ENCODE results near the gene COMTD1.
A peak's percentile ranks its signal among the peaks of the same experiment; 100 is the strongest.
"Not testable (repeated sequence)": the region's sequence is repeated elsewhere in the genome, so short reads cannot be mapped to it uniquely, and the experiment has no call there.

COMTD1 gene

GRCh38 chr10:75236178-75236825 lies 545 bp upstream of the COMTD1 start:
- H3K4me1 Mint-ChIP-seq, result peaks cover 11 to 15% of the 10 kb centered on the region in 2 donors
- no peaks in the 10 kb centered on the region for H3K9me3 Mint-ChIP-seq
- no peaks in the 10 kb centered on the region for H3K27me3 Mint-ChIP-seq
- DNase-seq, result no peak
- H3K27ac Mint-ChIP-seq, result peak overlapping the region; percentile 91
- H3K36me3 Mint-ChIP-seq, result peaks cover 16 to 21% of the 10 kb centered on the region in 2 donors
- peak overlapping the region; percentile 79 to 89 for H3K4me3 Mint-ChIP-seq
- ATAC-seq (replicated peaks), result no peak

- Mint-ChIP-seq H3K4me1 (peaks cover 14 to 26% of the 10 kb centered on the region in 2 donors), H3K27ac (no peak overlapping the region), H3K9me3 (no peaks in the 10 kb centered on the region), H3K36me3 (peaks cover 25 to 29% of the 10 kb centered on the region in 2 donors), H3K4me3 (peak overlapping the region; percentile 85 to 89), H3K27me3 (no peaks in the 10 kb centered on the region)
- ATAC-seq (replicated peaks) (peak; percentile 1 to 11), DNase-seq (no peak)
Measured at GRCh38 chr10:75234683-75235374, 928 bp downstream of the COMTD1 start.

- ATAC-seq (replicated peaks) (peak; percentile 67 to 81), DNase-seq (peak; percentile 93)
- Mint-ChIP-seq H3K36me3 (peaks cover 26 to 31% of the 10 kb centered on the region in 2 donors), H3K4me1 (peaks cover 14 to 28% of the 10 kb centered on the region in 2 donors), H3K27me3 (no peaks in the 10 kb centered on the region), H3K9me3 (no peaks in the 10 kb centered on the region), H3K27ac (peak overlapping the region; percentile 84), H3K4me3 (peak overlapping the region; percentile 85 to 89)
Measured at GRCh38 chr10:75234017-75234682, 1.6 kb downstream of the COMTD1 start.

GRCh38 chr10:75233444-75234016 lies 2.2 kb downstream of the COMTD1 start:
- Mint-ChIP-seq H3K36me3 (peaks cover 31 to 35% of the 10 kb centered on the region in 2 donors), H3K4me1 (peaks cover 17 to 35% of the 10 kb centered on the region in 2 donors), H3K9me3 (no peaks in the 10 kb centered on the region), H3K27ac (peak overlapping the region; percentile 82), H3K27me3 (no peaks in the 10 kb centered on the region), H3K4me3 (peak overlapping the region; percentile 85 to 89)
- DNase-seq (no peak), ATAC-seq (replicated peaks) (no peak)

- ATAC-seq (replicated peaks) (no peak), DNase-seq (no peak)
- no peaks in the 10 kb centered on the region for H3K9me3 Mint-ChIP-seq
- H3K27ac Mint-ChIP-seq, result peak overlapping the region; percentile 0
- H3K27me3 Mint-ChIP-seq, result no peaks in the 10 kb centered on the region
- peaks cover 17 to 43% of the 10 kb centered on the region in 2 donors for H3K4me1 Mint-ChIP-seq
- no peak overlapping the region for H3K4me3 Mint-ChIP-seq
- H3K36me3 Mint-ChIP-seq, result peaks cover 36 to 38% of the 10 kb centered on the region in 2 donors
Measured at GRCh38 chr10:75231672-75232581, 3.8 kb downstream of the COMTD1 start.

- peak; percentile 82 for DNase-seq
- H3K27ac Mint-ChIP-seq, result peak overlapping the region; percentile 94
- H3K4me1 Mint-ChIP-seq, result peaks cover 16 to 48% of the 10 kb centered on the region in 2 donors
- no peaks in the 10 kb centered on the region for H3K9me3 Mint-ChIP-seq
- no peak overlapping the region for H3K4me3 Mint-ChIP-seq
- no peaks in the 10 kb centered on the region for H3K27me3 Mint-ChIP-seq
- peak; percentile 59 to 67 for ATAC-seq (replicated peaks)
- H3K36me3 Mint-ChIP-seq, result peaks cover 41 to 46% of the 10 kb centered on the region in 2 donors
Measured at GRCh38 chr10:75230600-75231038, 5.1 kb downstream of the COMTD1 start.

- Mint-ChIP-seq H3K27me3 (no peaks in the 10 kb centered on the region), H3K4me1 (peaks cover 17 to 55% of the 10 kb centered on the region in 2 donors), H3K27ac (no peak overlapping the region), H3K36me3 (peaks cover 41 to 51% of the 10 kb centered on the region in 2 donors), H3K4me3 (no peak overlapping the region), H3K9me3 (no peaks in the 10 kb centered on the region)
- ATAC-seq (replicated peaks) (no peak), DNase-seq (no peak)
Measured at GRCh38 chr10:75229971-75230370, 5.8 kb downstream of the COMTD1 start.

- H3K36me3 Mint-ChIP-seq, result peaks cover 47 to 56% of the 10 kb centered on the region in 2 donors
- no peak for ATAC-seq (replicated peaks)
- peak overlapping the region; percentile 88 for H3K27ac Mint-ChIP-seq
- no peaks in the 10 kb centered on the region for H3K9me3 Mint-ChIP-seq
- H3K4me3 Mint-ChIP-seq, result no peak overlapping the region
- no peaks in the 10 kb centered on the region for H3K27me3 Mint-ChIP-seq
- no peak for DNase-seq
- peaks cover 22 to 63% of the 10 kb centered on the region in 2 donors for H3K4me1 Mint-ChIP-seq
Measured at GRCh38 chr10:75228834-75229233, 6.9 kb downstream of the COMTD1 start.

GRCh38 chr10:75228278-75228677 lies 7.5 kb downstream of the COMTD1 start:
- peaks cover 19 to 63% of the 10 kb centered on the region in 2 donors for H3K4me1 Mint-ChIP-seq
- peak overlapping the region; percentile 88 for H3K27ac Mint-ChIP-seq
- DNase-seq, result no peak
- no peak overlapping the region for H3K4me3 Mint-ChIP-seq
- H3K9me3 Mint-ChIP-seq, result no peaks in the 10 kb centered on the region
- H3K27me3 Mint-ChIP-seq, result no peaks in the 10 kb centered on the region
- peaks cover 42 to 57% of the 10 kb centered on the region in 2 donors for H3K36me3 Mint-ChIP-seq
- no peak for ATAC-seq (replicated peaks)

- Mint-ChIP-seq H3K36me3 (peaks cover 36 to 58% of the 10 kb centered on the region in 2 donors), H3K9me3 (no peaks in the 10 kb centered on the region), H3K27ac (peak overlapping the region; percentile 15), H3K27me3 (no peaks in the 10 kb centered on the region), H3K4me3 (no peak overlapping the region), H3K4me1 (peaks cover 19 to 72% of the 10 kb centered on the region in 2 donors)
- DNase-seq (no peak), ATAC-seq (replicated peaks) (peak; percentile 33 to 35)
Measured at GRCh38 chr10:75226656-75227055, 9.1 kb downstream of the COMTD1 start.

- no peak overlapping the region for H3K4me3 Mint-ChIP-seq
- peaks cover 19 to 72% of the 10 kb centered on the region in 2 donors for H3K4me1 Mint-ChIP-seq
- DNase-seq (no peak), ATAC-seq (replicated peaks) (no peak)
- no peaks in the 10 kb centered on the region for H3K27me3 Mint-ChIP-seq
- H3K27ac Mint-ChIP-seq, result no peak overlapping the region
- peaks cover 37 to 58% of the 10 kb centered on the region in 2 donors for H3K36me3 Mint-ChIP-seq
- H3K9me3 Mint-ChIP-seq, result no peaks in the 10 kb centered on the region
Measured at GRCh38 chr10:75226095-75226494, 9.7 kb downstream of the COMTD1 start.

GRCh38 chr10:75223507-75223906 lies 12.2 kb downstream of the COMTD1 start:
- Mint-ChIP-seq H3K4me1 (peaks cover 18 to 56% of the 10 kb centered on the region in 2 donors), H3K27me3 (no peaks in the 10 kb centered on the region), H3K9me3 (no peaks in the 10 kb centered on the region), H3K36me3 (peaks cover 37 to 57% of the 10 kb centered on the region in 2 donors), H3K4me3 (no peak overlapping the region), H3K27ac (peak overlapping the region; percentile 38)
- DNase-seq (no peak), ATAC-seq (replicated peaks) (no peak)

- H3K4me3 Mint-ChIP-seq; DNase-seq; H3K27me3 Mint-ChIP-seq; H3K9me3 Mint-ChIP-seq; ATAC-seq (replicated peaks); H3K27ac Mint-ChIP-seq: not testable (repeated sequence)
- Mint-ChIP-seq H3K36me3 (peaks cover 35 to 50% of the 10 kb centered on the region in 2 donors), H3K4me1 (peaks cover 16 to 45% of the 10 kb centered on the region in 2 donors)
Measured at GRCh38 chr10:75221492-75221891, 14.3 kb downstream of the COMTD1 start.
